Measurements from ENCODE around the gene KCNAB1.

DNA sequence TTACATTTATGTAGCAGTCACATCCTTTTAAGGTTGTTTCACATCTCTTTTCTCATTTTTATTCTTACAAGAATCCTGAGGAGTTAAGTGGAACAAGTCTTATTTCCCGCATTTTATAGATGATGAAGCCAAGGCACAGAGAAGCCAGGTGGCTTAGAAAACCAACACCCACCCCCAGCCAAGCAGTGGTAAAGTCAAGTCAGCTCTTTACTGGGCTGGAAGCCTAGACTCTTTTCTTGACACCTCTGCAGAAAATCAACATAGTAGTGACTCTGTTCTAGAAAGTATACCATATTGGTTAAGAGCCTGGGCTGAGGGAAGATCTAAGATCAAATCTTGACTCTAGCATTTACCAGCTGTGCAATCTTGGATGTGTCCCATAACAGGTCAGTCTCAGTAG is 195.7 kb downstream of the KCNAB1 start:
- TF ChIP-seq, protein P1, sequence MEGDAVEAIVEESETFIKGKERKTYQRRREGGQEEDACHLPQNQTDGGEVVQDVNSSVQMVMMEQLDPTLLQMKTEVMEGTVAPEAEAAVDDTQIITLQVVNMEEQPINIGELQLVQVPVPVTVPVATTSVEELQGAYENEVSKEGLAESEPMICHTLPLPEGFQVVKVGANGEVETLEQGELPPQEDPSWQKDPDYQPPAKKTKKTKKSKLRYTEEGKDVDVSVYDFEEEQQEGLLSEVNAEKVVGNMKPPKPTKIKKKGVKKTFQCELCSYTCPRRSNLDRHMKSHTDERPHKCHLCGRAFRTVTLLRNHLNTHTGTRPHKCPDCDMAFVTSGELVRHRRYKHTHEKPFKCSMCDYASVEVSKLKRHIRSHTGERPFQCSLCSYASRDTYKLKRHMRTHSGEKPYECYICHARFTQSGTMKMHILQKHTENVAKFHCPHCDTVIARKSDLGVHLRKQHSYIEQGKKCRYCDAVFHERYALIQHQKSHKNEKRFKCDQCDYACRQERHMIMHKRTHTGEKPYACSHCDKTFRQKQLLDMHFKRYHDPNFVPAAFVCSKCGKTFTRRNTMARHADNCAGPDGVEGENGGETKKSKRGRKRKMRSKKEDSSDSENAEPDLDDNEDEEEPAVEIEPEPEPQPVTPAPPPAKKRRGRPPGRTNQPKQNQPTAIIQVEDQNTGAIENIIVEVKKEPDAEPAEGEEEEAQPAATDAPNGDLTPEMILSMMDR (conservative IDR thresholded peaks at IDR 0.05): no peak
- no peak for TF ChIP-seq EZH2 (IDR thresholded peaks at IDR 0.05; ENCODE audit: low read depth)

All from PC-9 (cell line).